GM12878 (cell line): ENCODE measurements around the gene DPM1. TPM values are rescaled to one million over a fixed set of nuclear protein-coding genes. Genes with fewer than 3 reads are reported as not detected.

Experiments used
- ATAC-seq: fragments of 200-7000 bp; cut with Tn5 transposase; 3 replicates; pipeline ENCODE4 v1.9.1; 2020; ENCODE audit warnings: mild to moderate bottlenecking, moderate library complexity
- BruUV-seq: library from RNA; stranded (reverse); fragments of 400-500 nt; replicated peaks from 2 replicates; lab custom pipeline; 2021; lab: Mats Ljungman, UMichigan
- CTCF ChIA-PET: fragments of 300-600 bp; sonication (Branson Sonifier 250); formaldehyde crosslinking; extraction: SDS; loops from one replicate; lab custom pipeline; 2021; ENCODE audit warnings: inconsistent platforms; lab: Yijun Ruan, JAX
- POLR2A ChIA-PET: fragments of 350-600 bp; formaldehyde crosslinking; extraction: SDS; loops from one replicate; lab custom pipeline; 2021; ENCODE audit warnings: inconsistent platforms; lab: Charles Lee
- RAD21 ChIA-PET: fragments of 300-600 bp; sonication (Branson Sonifier 250); formaldehyde crosslinking; loops from one replicate; lab custom pipeline; 2023; ENCODE audit warnings: antibody characterized with exemption; ENCODE audit not compliant: unreplicated experiment; lab: Charles Lee
- SMC1A ChIA-PET: fragments of 300-600 bp; sonication (Branson Sonifier 250); formaldehyde crosslinking; loops from one replicate; lab custom pipeline; 2023; ENCODE audit not compliant: unreplicated experiment, uncharacterized antibody; lab: Charles Lee
- DNase-seq: peaks from one replicate; pipeline ENCODE4 v3.0.0-alpha.2; 2011; ENCODE audit warnings: low read depth, low spot score
- FAIRE-seq: peaks from 3 replicates; lab custom pipeline; 2011; peaks lifted over from hg19 to GRCh38; lab: Jason Lieb, UNC
- H2AFZ ChIP-seq: 2 replicates; pipeline ENCODE4 v1.6.0; 2011; ENCODE audit warnings: low read depth, low read length, control low read depth; ENCODE audit not compliant: control insufficient read depth
- H3K27ac ChIP-seq: 2 replicates; pipeline ENCODE4 v1.5.1; 2011; ENCODE audit warnings: control low read depth; ENCODE audit not compliant: control insufficient read depth, insufficient read depth
- H3K27me3 ChIP-seq, 2 experiments: replicated peaks in 1 of 2; 2 replicates each; pipeline versions ENCODE4 v1.6.0 to v1.6.1; 2011; ENCODE audit warnings: low read length in 1 of 2; ENCODE audit not compliant: control insufficient read depth in 2 of 2, insufficient read depth in 2 of 2
- H3K36me3 ChIP-seq, 2 experiments: 2 replicates each; pipeline ENCODE4 v1.5.1; 2011; ENCODE audit warnings: low read length in 1 of 2; ENCODE audit not compliant: control insufficient read depth in 2 of 2, insufficient read depth in 2 of 2
- H3K4me1 ChIP-seq: 2 replicates; pipeline ENCODE4 v1.6.1; 2011; ENCODE audit warnings: mild to moderate bottlenecking, low read length, moderate library complexity, mixed read lengths; ENCODE audit not compliant: control insufficient read depth, insufficient read depth
- H3K4me2 ChIP-seq: 2 replicates; pipeline ENCODE4 v1.6.0; 2011; ENCODE audit warnings: control low read depth; ENCODE audit not compliant: control insufficient read depth, insufficient read depth
- H3K4me3 ChIP-seq: fragments of 200-600 bp; sonication (generic); 2 replicates; pipeline ENCODE4 v1.5.1; 2016
- H3K79me2 ChIP-seq: 2 replicates; pipeline ENCODE4 v1.6.0; 2011; ENCODE audit warnings: low read length; ENCODE audit not compliant: control insufficient read depth, insufficient read depth
- H3K9ac ChIP-seq: 2 replicates; pipeline ENCODE4 v1.8.0; 2011; ENCODE audit warnings: low read length, control low read depth, mixed read lengths; ENCODE audit not compliant: control insufficient read depth, insufficient read depth
- H3K9me3 ChIP-seq: replicated peaks from 3 replicates; pipeline ENCODE4 v1.5.1; 2011; ENCODE audit warnings: mild to moderate bottlenecking, low read length; ENCODE audit not compliant: control insufficient read depth, insufficient read depth
- H4K20me1 ChIP-seq: 2 replicates; pipeline ENCODE4 v1.6.0; 2011; ENCODE audit not compliant: control insufficient read depth, insufficient read depth
- HDAC6 ChIP-seq: fragments of 200-600 bp; sonication (generic); IDR thresholded peaks from one replicate; pipeline ENCODE4 v1.8.0; 2017; ENCODE audit warnings: antibody characterized with exemption; ENCODE audit not compliant: unreplicated experiment
- KLF5 ChIP-seq: fragments of 450-650 bp; IDR thresholded peaks from 2 replicates; pipeline ENCODE4 v1.6.1; 2014; ENCODE audit warnings: mild to moderate bottlenecking; ENCODE audit not compliant: partially characterized antibody
- RBBP5 ChIP-seq: fragments of 200-600 bp; sonication (generic); conservative IDR thresholded peaks from 2 replicates; pipeline ENCODE4 v1.6.1; 2016
- RFX5 ChIP-seq: IDR thresholded peaks from 2 replicates; pipeline ENCODE4 v1.6.1; 2011; ENCODE audit warnings: low read depth, low read length, improper control_type of control experiment
- WRNIP1 ChIP-seq: IDR thresholded peaks from 2 replicates; pipeline ENCODE4 v1.6.1; 2011; ENCODE audit warnings: low read depth, low read length, improper control_type of control experiment, borderline replicate concordance
- ZSCAN29 ChIP-seq: fragments of 450-650 bp; IDR thresholded peaks from 2 replicates; pipeline ENCODE4 v1.6.1; 2017; ENCODE audit warnings: mild to moderate bottlenecking, moderate library complexity
- WGBS: methylation state at CpG from one replicate; pipeline ENCODE4 v1.1.6; 2016; ENCODE audit warnings: low lambda C conversion rate; ENCODE audit not compliant: insufficient replicate concordance, insufficient coverage; ENCODE audit errors: missing lambda C conversion rate; 5-methylcytosine and 5-hydroxymethylcytosine counted together
- in situ Hi-C: fragments of 300-500 bp; cut with MboI; formaldehyde crosslinking; loops from 9 replicates; pipeline ENCODE4 v1.14.3; 2018; ENCODE audit warnings: mixed read lengths
- intact Hi-C: fragments of 100-400 bp; cut with micrococcal nuclease; formaldehyde crosslinking; loops from one replicate; pipeline ENCODE4 v1.14.2; 2022; ENCODE audit not compliant: unreplicated experiment
- polyA plus RNA-seq, 11 experiments: library from polyadenylated mRNA; depleted of rRNA in 4 of 11; unstranded in 6 of 11; stranded (reverse) in 5 of 11; fragments of >200 nt; fragmentation: Nextera tagmentation in 4 of 11; fragmentation: Illumina TruSeq in 1 of 11; extraction: Ambion mirVana in 4 of 11; extraction: Trizol in 1 of 11; gene quantifications; 1 replicate in 1 of 11; 2 replicates in 10 of 11; pipeline versions ENCODE4 v1.2.1 to v1.2.3, GENCODE V29; 2011 to 2016; ENCODE audit warnings: inconsistent platforms in 2 of 11, missing spikeins in 2 of 11, low read depth in 1 of 11
- total RNA-seq, 4 experiments: library from RNA; depleted of rRNA in 3 of 4; stranded (reverse); fragments of >200 nt in 3 of 4; fragmentation: Illumina TruSeq in 1 of 4; extraction: Trizol in 1 of 4; gene quantifications; 2 replicates each; pipeline versions ENCODE4 v1.2.1 to v1.2.3, GENCODE V29; 2013 to 2021
- TF ChIP-seq, protein P1 (sequence below): fragments of 450-650 bp; IDR thresholded peaks from 2 replicates; pipeline ENCODE4 v1.6.1; 2014; ENCODE audit warnings: mild to moderate bottlenecking
- TF ChIP-seq, protein P2 (sequence below): fragments of 450-650 bp; IDR thresholded peaks from 2 replicates; pipeline ENCODE4 v1.6.1; 2016; ENCODE audit warnings: mild to moderate bottlenecking
- TF ChIP-seq, protein P3 (sequence below): fragments of 450-650 bp; IDR thresholded peaks from 2 replicates; pipeline ENCODE4 v1.6.1; 2017; ENCODE audit warnings: borderline replicate concordance
- TF ChIP-seq, protein P4 (sequence below): fragments of 150-350 bp; IDR thresholded peaks from 2 replicates; pipeline ENCODE4 v1.6.1; 2014; ENCODE audit warnings: mild to moderate bottlenecking, low read depth, low read length
- TF ChIP-seq, protein P5 (sequence below): fragments of 450-650 bp; IDR thresholded peaks from 2 replicates; pipeline ENCODE4 v1.6.1; 2017; ENCODE audit warnings: low read depth, mild to moderate bottlenecking, moderate library complexity
- TF ChIP-seq, protein P6 (sequence below), 3 experiments: IDR thresholded peaks in 2 of 3; conservative IDR thresholded peaks in 1 of 3; 2 replicates each; pipeline ENCODE4 v1.5.1; 2011; ENCODE audit warnings: low read depth in 3 of 3, low read length in 3 of 3, mild to moderate bottlenecking in 3 of 3, control low read depth in 2 of 3, moderate library complexity in 2 of 3, inconsistent platforms in 1 of 3, mixed read lengths in 1 of 3; ENCODE audit not compliant: control insufficient read depth in 2 of 3, insufficient read depth in 1 of 3; ENCODE audit errors: extremely low read depth in 1 of 3

The DPM1 gene
- total and polyA plus RNA-seq, 10 of the 15 experiments (the other 5 are each of a cell fraction or from before 2014, with no cell fraction given): 53.3 to 167 (median 108) TPM

DNA sequence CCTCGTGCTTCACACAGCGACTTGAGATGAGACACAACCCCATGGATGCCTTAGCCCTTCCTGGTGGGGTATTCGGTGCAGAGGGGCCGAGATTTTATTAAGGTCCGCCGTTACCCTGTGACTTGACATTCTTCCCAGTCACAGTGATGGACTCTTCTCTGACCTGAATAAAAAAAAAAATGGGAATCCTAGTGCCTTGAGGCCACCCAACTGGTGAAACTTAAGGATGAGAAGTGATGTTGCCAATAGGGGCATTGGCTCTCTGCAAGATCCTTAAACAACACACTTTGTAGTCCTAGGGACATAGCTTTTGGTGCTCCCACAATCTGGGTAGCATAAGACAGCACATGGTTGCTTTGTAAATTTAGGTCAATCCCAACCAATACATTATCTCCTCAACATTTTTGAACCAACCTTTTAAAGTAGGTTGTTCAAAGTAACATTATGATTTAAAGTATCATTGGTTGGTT lies 26.3 kb downstream of the DPM1 start:
- CTCF ChIA-PET: interaction anchor here (0.6 to 13.0 kb wide), 12 partner anchors 8 to 138 kb away, joined by 3 to 336 read pairs (median 4); partner anchors contain the start of genes BCAS4, DPM1 and MOCS3
- Histone ChIP-seq H3K27ac (peak overlapping the region; percentile 97), H3K79me2 (peaks cover 36% of the 10 kb centered on the region), H2AFZ (peak overlapping the region; percentile 94), H3K27me3 (no peaks in the 10 kb centered on the region), H4K20me1 (no peaks in the 10 kb centered on the region), H3K4me2 (peak overlapping the region; percentile 40; the same call in 1 of the 2 replicates), H3K36me3 (peaks cover 0 to 28% of the 10 kb centered on the region in 2 experiments; a peak in 1 of 4 replicates), H3K9ac (peak overlapping the region; percentile 89), H3K4me3 (peak overlapping the region; percentile 55; the same call in 1 of the 2 replicates), H3K9me3 (no peaks in the 10 kb centered on the region), H3K4me1 (peaks cover 5% of the 10 kb centered on the region; the same call in 1 of the 2 replicates)
- no peak for ATAC-seq
- no peak for DNase-seq
- RAD21 ChIA-PET: interaction anchor here (1.0 to 7.6 kb wide), 9 partner anchors 12 to 142 kb away, joined by 3 to 125 read pairs (median 9); partner anchors contain the start of genes BCAS4, DPM1 and MOCS3
- in situ Hi-C loops (no loop called here), intact Hi-C loops (no loop called here)
- no peak for FAIRE-seq
- SMC1A ChIA-PET: interaction anchor here (0.6 to 8.2 kb wide), 9 partner anchors 8 to 139 kb away, joined by 3 to 90 read pairs (median 4); partner anchors contain the start of genes BCAS4, DPM1 and MOCS3
- POLR2A ChIA-PET: interaction anchor here (0.7 to 6.0 kb wide), 9 partner anchors 11 to 142 kb away, joined by 3 to 67 read pairs (median 5); partner anchors contain the start of genes BCAS4, DPM1 and MOCS3
- BruUV-seq: TSS peak; percentile 84
- 77% methylated on average over 6 of the region's 6 CpGs for WGBS
- TF ChIP-seq WRNIP1 (no peak), KLF5 (no peak), ZSCAN29 (no peak), HDAC6 (no peak), RBBP5 (no peak), RFX5 (no peak)
- TF ChIP-seq, protein P1, sequence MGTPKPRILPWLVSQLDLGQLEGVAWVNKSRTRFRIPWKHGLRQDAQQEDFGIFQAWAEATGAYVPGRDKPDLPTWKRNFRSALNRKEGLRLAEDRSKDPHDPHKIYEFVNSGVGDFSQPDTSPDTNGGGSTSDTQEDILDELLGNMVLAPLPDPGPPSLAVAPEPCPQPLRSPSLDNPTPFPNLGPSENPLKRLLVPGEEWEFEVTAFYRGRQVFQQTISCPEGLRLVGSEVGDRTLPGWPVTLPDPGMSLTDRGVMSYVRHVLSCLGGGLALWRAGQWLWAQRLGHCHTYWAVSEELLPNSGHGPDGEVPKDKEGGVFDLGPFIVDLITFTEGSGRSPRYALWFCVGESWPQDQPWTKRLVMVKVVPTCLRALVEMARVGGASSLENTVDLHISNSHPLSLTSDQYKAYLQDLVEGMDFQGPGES: no peak
- TF ChIP-seq, protein P2, sequence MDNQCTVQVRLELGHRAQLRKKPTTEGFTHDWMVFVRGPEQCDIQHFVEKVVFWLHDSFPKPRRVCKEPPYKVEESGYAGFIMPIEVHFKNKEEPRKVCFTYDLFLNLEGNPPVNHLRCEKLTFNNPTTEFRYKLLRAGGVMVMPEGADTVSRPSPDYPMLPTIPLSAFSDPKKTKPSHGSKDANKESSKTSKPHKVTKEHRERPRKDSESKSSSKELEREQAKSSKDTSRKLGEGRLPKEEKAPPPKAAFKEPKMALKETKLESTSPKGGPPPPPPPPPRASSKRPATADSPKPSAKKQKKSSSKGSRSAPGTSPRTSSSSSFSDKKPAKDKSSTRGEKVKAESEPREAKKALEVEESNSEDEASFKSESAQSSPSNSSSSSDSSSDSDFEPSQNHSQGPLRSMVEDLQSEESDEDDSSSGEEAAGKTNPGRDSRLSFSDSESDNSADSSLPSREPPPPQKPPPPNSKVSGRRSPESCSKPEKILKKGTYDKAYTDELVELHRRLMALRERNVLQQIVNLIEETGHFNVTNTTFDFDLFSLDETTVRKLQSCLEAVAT: no peak
- TF ChIP-seq, protein P3, sequence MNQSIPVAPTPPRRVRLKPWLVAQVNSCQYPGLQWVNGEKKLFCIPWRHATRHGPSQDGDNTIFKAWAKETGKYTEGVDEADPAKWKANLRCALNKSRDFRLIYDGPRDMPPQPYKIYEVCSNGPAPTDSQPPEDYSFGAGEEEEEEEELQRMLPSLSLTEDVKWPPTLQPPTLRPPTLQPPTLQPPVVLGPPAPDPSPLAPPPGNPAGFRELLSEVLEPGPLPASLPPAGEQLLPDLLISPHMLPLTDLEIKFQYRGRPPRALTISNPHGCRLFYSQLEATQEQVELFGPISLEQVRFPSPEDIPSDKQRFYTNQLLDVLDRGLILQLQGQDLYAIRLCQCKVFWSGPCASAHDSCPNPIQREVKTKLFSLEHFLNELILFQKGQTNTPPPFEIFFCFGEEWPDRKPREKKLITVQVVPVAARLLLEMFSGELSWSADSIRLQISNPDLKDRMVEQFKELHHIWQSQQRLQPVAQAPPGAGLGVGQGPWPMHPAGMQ: no peak
- TF ChIP-seq, protein P4, sequence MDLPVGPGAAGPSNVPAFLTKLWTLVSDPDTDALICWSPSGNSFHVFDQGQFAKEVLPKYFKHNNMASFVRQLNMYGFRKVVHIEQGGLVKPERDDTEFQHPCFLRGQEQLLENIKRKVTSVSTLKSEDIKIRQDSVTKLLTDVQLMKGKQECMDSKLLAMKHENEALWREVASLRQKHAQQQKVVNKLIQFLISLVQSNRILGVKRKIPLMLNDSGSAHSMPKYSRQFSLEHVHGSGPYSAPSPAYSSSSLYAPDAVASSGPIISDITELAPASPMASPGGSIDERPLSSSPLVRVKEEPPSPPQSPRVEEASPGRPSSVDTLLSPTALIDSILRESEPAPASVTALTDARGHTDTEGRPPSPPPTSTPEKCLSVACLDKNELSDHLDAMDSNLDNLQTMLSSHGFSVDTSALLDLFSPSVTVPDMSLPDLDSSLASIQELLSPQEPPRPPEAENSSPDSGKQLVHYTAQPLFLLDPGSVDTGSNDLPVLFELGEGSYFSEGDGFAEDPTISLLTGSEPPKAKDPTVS: no peak
- TF ChIP-seq, protein P5, sequence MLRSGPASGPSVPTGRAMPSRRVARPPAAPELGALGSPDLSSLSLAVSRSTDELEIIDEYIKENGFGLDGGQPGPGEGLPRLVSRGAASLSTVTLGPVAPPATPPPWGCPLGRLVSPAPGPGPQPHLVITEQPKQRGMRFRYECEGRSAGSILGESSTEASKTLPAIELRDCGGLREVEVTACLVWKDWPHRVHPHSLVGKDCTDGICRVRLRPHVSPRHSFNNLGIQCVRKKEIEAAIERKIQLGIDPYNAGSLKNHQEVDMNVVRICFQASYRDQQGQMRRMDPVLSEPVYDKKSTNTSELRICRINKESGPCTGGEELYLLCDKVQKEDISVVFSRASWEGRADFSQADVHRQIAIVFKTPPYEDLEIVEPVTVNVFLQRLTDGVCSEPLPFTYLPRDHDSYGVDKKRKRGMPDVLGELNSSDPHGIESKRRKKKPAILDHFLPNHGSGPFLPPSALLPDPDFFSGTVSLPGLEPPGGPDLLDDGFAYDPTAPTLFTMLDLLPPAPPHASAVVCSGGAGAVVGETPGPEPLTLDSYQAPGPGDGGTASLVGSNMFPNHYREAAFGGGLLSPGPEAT: no peak
- TF ChIP-seq, protein P6, sequence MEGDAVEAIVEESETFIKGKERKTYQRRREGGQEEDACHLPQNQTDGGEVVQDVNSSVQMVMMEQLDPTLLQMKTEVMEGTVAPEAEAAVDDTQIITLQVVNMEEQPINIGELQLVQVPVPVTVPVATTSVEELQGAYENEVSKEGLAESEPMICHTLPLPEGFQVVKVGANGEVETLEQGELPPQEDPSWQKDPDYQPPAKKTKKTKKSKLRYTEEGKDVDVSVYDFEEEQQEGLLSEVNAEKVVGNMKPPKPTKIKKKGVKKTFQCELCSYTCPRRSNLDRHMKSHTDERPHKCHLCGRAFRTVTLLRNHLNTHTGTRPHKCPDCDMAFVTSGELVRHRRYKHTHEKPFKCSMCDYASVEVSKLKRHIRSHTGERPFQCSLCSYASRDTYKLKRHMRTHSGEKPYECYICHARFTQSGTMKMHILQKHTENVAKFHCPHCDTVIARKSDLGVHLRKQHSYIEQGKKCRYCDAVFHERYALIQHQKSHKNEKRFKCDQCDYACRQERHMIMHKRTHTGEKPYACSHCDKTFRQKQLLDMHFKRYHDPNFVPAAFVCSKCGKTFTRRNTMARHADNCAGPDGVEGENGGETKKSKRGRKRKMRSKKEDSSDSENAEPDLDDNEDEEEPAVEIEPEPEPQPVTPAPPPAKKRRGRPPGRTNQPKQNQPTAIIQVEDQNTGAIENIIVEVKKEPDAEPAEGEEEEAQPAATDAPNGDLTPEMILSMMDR (IDR thresholded peaks at IDR 0.05 in 2 of 3, conservative IDR thresholded peaks at IDR 0.05 in 1 of 3; ENCODE audit: control insufficient read depth in 2 of 3, extremely low read depth in 1 of 3, insufficient read depth in 1 of 3, low read depth in 3 of 3, low read length in 3 of 3): no peak
